Fibroblast of villous mesenchyme (primary cell): ENCODE data around the gene PERCC1. TPM values are rescaled to one million over a fixed set of nuclear protein-coding genes. Genes with fewer than 3 reads are reported as not detected.
"Not testable (repeated sequence)": the region's sequence is repeated elsewhere in the genome, so short reads cannot be mapped to it uniquely, and the experiment has no call there.

Source experiments
- DNase-seq: peaks from one replicate; pipeline ENCODE4 v3.0.0-alpha.2; 2010; ENCODE audit warnings: low read depth
- H3K4me3 ChIP-seq: 2 replicates; pipeline ENCODE4 v1.5.1; 2011; ENCODE audit warnings: low read depth, mild to moderate bottlenecking, low read length
- CTCF ChIP-seq: IDR thresholded peaks from 2 replicates; pipeline ENCODE4 v1.5.1; 2012; ENCODE audit warnings: low read depth, mild to moderate bottlenecking, low read length; ENCODE audit not compliant: insufficient read depth
- total RNA-seq: library from RNA; depleted of rRNA; stranded (reverse); fragments of >200 nt; gene quantifications from 2 replicates; pipeline ENCODE4 v1.2.3, GENCODE V29; 2012

The PERCC1 gene
- total RNA-seq, 1 donor, result not detected

GRCh38 chr16:1439058-1439698 lies 8.3 kb downstream of the PERCC1 start:
- no peak for TF ChIP-seq CTCF
- H3K4me3 ChIP-seq, result no peak overlapping the region
- DNase-seq, result no peak

- not testable (repeated sequence) for DNase-seq, H3K4me3 ChIP-seq
Observed at GRCh38 chr16:1439699-1440074, 8.8 kb downstream of the PERCC1 start.

GRCh38 chr16:1441391-1441829 lies 10.5 kb downstream of the PERCC1 start:
- H3K4me3 ChIP-seq, result no peak overlapping the region
- no peak for TF ChIP-seq CTCF
- DNase-seq, result no peak

GRCh38 chr16:1442697-1443096 lies 11.8 kb downstream of the PERCC1 start:
- no peak overlapping the region for H3K4me3 ChIP-seq
- no peak for TF ChIP-seq CTCF
- no peak for DNase-seq

- DNase-seq, result no peak
- no peak for TF ChIP-seq CTCF
- no peak overlapping the region for H3K4me3 ChIP-seq
Observed at GRCh38 chr16:1443403-1443973, 12.6 kb downstream of the PERCC1 start.

- no peak within 1 kb of the TSS for H3K4me3 ChIP-seq
Observed at GRCh38 chr16:1443980-1444729, 13.3 kb downstream of the PERCC1 start, which contains the start of gene CCDC154. CCDC154 (minus strand) TSS chr16:1444556; CDS start chr16:1444322, 234 bp downstream.

More at GRCh38 chr16:1443980-1444729, 13.3 kb downstream of the PERCC1 start, which contains the start of gene CCDC154:
- no peak for TF ChIP-seq CTCF
- DNase-seq, result no peak
